HUES48 (cell line): Measurements from ENCODE around the gene APBA3.

Source experiments
- H3K27ac ChIP-seq: one replicate; pipeline ENCODE4 v1.7.0; 2013; ENCODE audit warnings: low read depth, low read length, inconsistent platforms
- H3K27me3 ChIP-seq: 2 replicates; pipeline ENCODE4 v1.6.1; 2013; ENCODE audit warnings: mild to moderate bottlenecking, low read length; ENCODE audit not compliant: control insufficient read depth, insufficient read depth
- H3K36me3 ChIP-seq: 2 replicates; pipeline ENCODE4 v1.6.1; 2013; ENCODE audit warnings: low read length; ENCODE audit not compliant: control insufficient read depth, insufficient read depth
- H3K4me1 ChIP-seq: 2 replicates; pipeline ENCODE4 v1.6.1; 2013; ENCODE audit warnings: mild to moderate bottlenecking, low read length; ENCODE audit not compliant: control insufficient read depth, insufficient read depth
- H3K4me3 ChIP-seq: 2 replicates; pipeline ENCODE4 v1.5.1; 2013; ENCODE audit warnings: mild to moderate bottlenecking, low read depth, low read length
- H3K9ac ChIP-seq: 2 replicates; pipeline ENCODE4 v1.6.1; 2013; ENCODE audit warnings: mild to moderate bottlenecking, low read depth, low read length, moderate library complexity
- H3K9me3 ChIP-seq: 2 replicates; pipeline ENCODE4 v1.6.1; 2013; ENCODE audit warnings: low read length; ENCODE audit not compliant: control insufficient read depth, insufficient read depth

The APBA3 gene

DNA sequence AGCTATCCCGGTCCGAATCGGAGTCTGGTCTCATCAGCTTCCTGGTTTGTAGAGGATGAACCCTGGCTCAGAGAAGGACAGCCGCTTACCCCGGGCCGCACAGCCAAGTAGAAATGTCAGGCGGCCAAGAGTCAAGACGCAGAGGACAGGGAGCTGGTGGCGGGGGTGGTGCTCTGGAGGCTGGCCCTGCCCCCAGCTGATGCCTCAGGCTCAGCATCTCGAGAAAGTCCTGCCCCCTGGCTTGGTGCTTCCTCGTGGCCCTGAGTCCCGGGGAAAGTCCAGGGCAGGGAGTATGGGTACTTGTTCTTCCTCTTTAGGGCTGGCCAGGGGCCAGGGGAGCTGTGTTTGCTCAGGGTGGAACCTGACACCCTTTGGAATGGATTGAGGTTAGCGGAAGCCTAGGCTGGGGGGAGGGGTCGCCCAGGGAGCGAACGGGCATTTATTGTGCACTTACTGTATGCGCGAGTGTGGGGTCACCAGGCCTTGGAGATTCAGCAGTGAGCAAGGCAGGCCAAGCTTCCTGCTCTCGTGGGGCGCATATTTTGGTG lies 51.2 kb downstream of the APBA3 start:
- no peaks in the 10 kb centered on the region; the same call in 1 of the 2 replicates for H3K4me1 ChIP-seq
- no peaks in the 10 kb centered on the region for H3K9me3 ChIP-seq
- no peak overlapping the region for H3K9ac ChIP-seq
- no peaks in the 10 kb centered on the region for H3K27me3 ChIP-seq
- H3K4me3 ChIP-seq: no peak overlapping the region
- no peaks in the 10 kb centered on the region for H3K36me3 ChIP-seq
- no peak overlapping the region for H3K27ac ChIP-seq

DNA sequence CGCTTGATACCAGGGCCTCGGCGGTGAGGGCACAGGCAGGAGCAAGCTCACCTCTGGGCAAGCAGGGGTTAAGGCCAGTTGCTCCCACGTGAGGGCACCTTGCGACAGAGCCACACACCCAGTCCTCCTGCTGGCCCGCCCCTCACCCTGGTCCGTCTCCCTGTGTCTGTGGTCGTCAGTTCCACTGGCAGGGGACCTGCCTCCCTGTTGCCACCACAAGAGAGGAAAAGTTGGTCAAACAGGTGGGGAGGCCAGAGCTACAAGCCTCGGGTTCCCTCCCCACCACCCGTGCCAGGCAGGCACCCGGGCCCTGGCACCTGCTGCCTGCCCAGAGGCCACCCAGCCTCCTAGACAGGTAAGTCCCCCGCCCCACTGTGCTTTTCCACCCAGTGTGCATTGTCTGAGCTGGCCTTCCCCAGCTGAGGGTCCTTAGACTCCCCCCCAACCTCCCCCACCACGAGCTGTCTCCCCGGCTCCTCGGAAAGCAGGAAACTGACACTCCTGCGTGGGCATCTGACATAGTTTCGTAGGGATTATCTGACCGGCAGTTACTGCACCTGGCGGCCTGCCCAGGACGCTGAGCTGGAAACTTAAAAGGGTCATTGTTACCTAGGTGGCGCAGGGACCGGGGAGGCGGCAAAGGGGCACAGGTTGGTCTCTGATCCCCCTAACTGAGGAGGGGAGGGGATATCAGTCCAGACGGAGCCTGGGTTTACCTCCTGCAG lies 53.1 kb downstream of the APBA3 start, which contains the start of gene TJP3:
TSS of gene TJP3 (plus strand) at position 178 of the 725 bp plus-strand sequence. CDS start 20,049 bp downstream, outside the sequence.
- no peaks in the 10 kb centered on the region for H3K9me3 ChIP-seq
- H3K9ac ChIP-seq: no peak within 1 kb of the TSS
- H3K36me3 ChIP-seq: no peaks in the 10 kb centered on the region
- H3K4me1 ChIP-seq: no peaks in the 10 kb centered on the region; the same call in 1 of the 2 replicates
- H3K27me3 ChIP-seq: no peaks in the 10 kb centered on the region
- no peak within 1 kb of the TSS for H3K4me3 ChIP-seq
- no peak within 1 kb of the TSS for H3K27ac ChIP-seq

DNA sequence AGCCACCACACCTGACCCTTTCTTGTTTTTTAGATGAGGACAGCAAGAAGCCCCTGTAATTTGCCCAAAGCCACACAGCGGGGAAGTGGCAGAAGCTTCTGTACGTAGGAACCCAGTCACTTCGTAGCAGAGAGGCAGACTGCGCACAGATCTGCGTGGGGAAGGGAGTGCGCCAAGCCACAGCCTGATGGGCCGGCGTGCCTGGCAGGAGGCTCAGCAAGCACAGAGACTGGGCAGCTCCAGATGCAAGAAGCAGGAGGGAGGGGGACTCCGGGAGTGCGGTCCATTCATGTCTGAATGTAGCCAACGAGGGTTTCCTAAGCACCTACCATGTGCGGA lies 53.7 kb downstream of the APBA3 start:
- Histone ChIP-seq H3K9ac (no peak overlapping the region), H3K4me1 (no peaks in the 10 kb centered on the region; the same call in 1 of the 2 replicates), H3K27ac (no peak overlapping the region), H3K9me3 (no peaks in the 10 kb centered on the region), H3K27me3 (no peaks in the 10 kb centered on the region), H3K36me3 (no peaks in the 10 kb centered on the region), H3K4me3 (no peak overlapping the region)

GRCh38 chr19:3701200-3701599 lies 60.3 kb downstream of the APBA3 start:
- no peaks in the 10 kb centered on the region for H3K36me3 ChIP-seq
- H3K9me3 ChIP-seq: no peaks in the 10 kb centered on the region
- H3K27me3 ChIP-seq: no peaks in the 10 kb centered on the region
- no peak overlapping the region for H3K9ac ChIP-seq
- H3K4me3 ChIP-seq: no peak overlapping the region
- no peaks in the 10 kb centered on the region for H3K4me1 ChIP-seq
- H3K27ac ChIP-seq: no peak overlapping the region
